GM18951 (cell line): ENCODE measurements around the gene TMEM161B.
"Not testable (repeated sequence)": the region's sequence is repeated elsewhere in the genome, so short reads cannot be mapped to it uniquely, and the experiment has no call there.

Experiments
- POLR2A ChIP-seq: IDR thresholded peaks from 4 replicates; pipeline ENCODE4 v1.6.1; 2011; ENCODE audit warnings: mild to moderate bottlenecking; ENCODE audit not compliant: insufficient read length, insufficient read depth; ENCODE audit errors: extremely low read depth
- in situ Hi-C: fragments of 300-500 bp; cut with MboI; formaldehyde crosslinking; loops from one replicate; pipeline ENCODE4 v1.12.0; 2022; ENCODE audit warnings: low sequenced_read_pairs, mixed read lengths, inconsistent platforms; ENCODE audit not compliant: unreplicated experiment

The TMEM161B gene

GRCh38 chr5:88188458-88189132 is 80.0 kb downstream of the TMEM161B start:
- in situ Hi-C loops: no loop called here
- TF ChIP-seq POLR2A: no peak

- no peak for TF ChIP-seq POLR2A
- in situ Hi-C loops: no loop called here
Measured at GRCh38 chr5:88183255-88183654, 85.4 kb downstream of the TMEM161B start.

- in situ Hi-C loops: not testable (repeated sequence)
Measured at GRCh38 chr5:88177486-88177885, 91.2 kb downstream of the TMEM161B start.

GRCh38 chr5:88172847-88173758 is 95.5 kb downstream of the TMEM161B start:
- in situ Hi-C loops: no loop called here
- TF ChIP-seq POLR2A: no peak

GRCh38 chr5:88159591-88159990 is 109.1 kb downstream of the TMEM161B start:
- in situ Hi-C loops: no loop called here
- TF ChIP-seq POLR2A: no peak

- no peak for TF ChIP-seq POLR2A
- in situ Hi-C loops: no loop called here
Measured at GRCh38 chr5:88158056-88158455, 110.6 kb downstream of the TMEM161B start.

GRCh38 chr5:88154891-88155290 is 113.8 kb downstream of the TMEM161B start:
- in situ Hi-C loops: no loop called here
- TF ChIP-seq POLR2A: no peak

- no peak for TF ChIP-seq POLR2A
- in situ Hi-C loops: no loop called here
Measured at GRCh38 chr5:88150747-88151146, 117.9 kb downstream of the TMEM161B start.

GRCh38 chr5:88145611-88146467 is 122.8 kb downstream of the TMEM161B start:
- TF ChIP-seq POLR2A: no peak
- in situ Hi-C loops: no loop called here

- TF ChIP-seq POLR2A: no peak
- in situ Hi-C loops: no loop called here
Measured at GRCh38 chr5:88145221-88145610, 123.4 kb downstream of the TMEM161B start.
